ENCODE data around the gene VAMP7. TPM values are rescaled to one million over a fixed set of nuclear protein-coding genes. Genes with fewer than 3 reads are reported as not detected.

VAMP7 gene
- total and polyA plus RNA-seq, 8 donors, result 35.9 to 43.9 (median 40.4) TPM

GRCh38 chrX:155938132-155938531 is 57.0 kb downstream of the VAMP7 start:
- H3K4me3 ChIP-seq, result no peak overlapping the region
- no peak for TF ChIP-seq CTCF (IDR thresholded peaks at IDR 0.05)
- no peak overlapping the region for H3K27ac ChIP-seq
- ATAC-seq (no peak), DNase-seq (no peak)
- peaks cover 0 to 12% of the 10 kb centered on the region in 2 donors for H3K36me3 ChIP-seq
- H3K27me3 ChIP-seq, result no peaks in the 10 kb centered on the region
- H3K9me3 ChIP-seq, result peaks cover 0 to 5% of the 10 kb centered on the region in 2 donors
- no peaks in the 10 kb centered on the region for H3K4me1 ChIP-seq
- intact Hi-C loops (cut with DNase I), result no loop called here

- ATAC-seq (no peak), DNase-seq (no peak)
- no peaks in the 10 kb centered on the region for H3K9me3 ChIP-seq
- no peaks in the 10 kb centered on the region for H3K27me3 ChIP-seq
- no peaks in the 10 kb centered on the region for H3K36me3 ChIP-seq
- intact Hi-C loops (cut with DNase I), result no loop called here
- no peak overlapping the region for H3K4me3 ChIP-seq
- no peaks in the 10 kb centered on the region for H3K4me1 ChIP-seq
- no peak for TF ChIP-seq CTCF (IDR thresholded peaks at IDR 0.05)
- H3K27ac ChIP-seq, result no peak overlapping the region
These were observed 68.0 kb downstream of the VAMP7 start for GRCh38 chrX:155949098-155949497.

- no peak overlapping the region for H3K4me3 ChIP-seq
- ATAC-seq (no peak), DNase-seq (no peak)
These were observed 70.2 kb downstream of the VAMP7 start for GRCh38 chrX:155951237-155951789.

GRCh38 chrX:155953055-155953454 is 71.9 kb downstream of the VAMP7 start:
- no peak overlapping the region for H3K4me3 ChIP-seq
- no peaks in the 10 kb centered on the region for H3K27me3 ChIP-seq
- intact Hi-C loops (cut with DNase I), result no loop called here
- no peaks in the 10 kb centered on the region for H3K36me3 ChIP-seq
- ATAC-seq (no peak), DNase-seq (no peak)
- no peaks in the 10 kb centered on the region for H3K4me1 ChIP-seq
- no peak overlapping the region for H3K27ac ChIP-seq
- H3K9me3 ChIP-seq, result no peaks in the 10 kb centered on the region
- TF ChIP-seq CTCF (IDR thresholded peaks at IDR 0.05), result no peak

More at GRCh38 chrX:155951237-155951789, 70.2 kb downstream of the VAMP7 start:
- Histone ChIP-seq H3K4me1 (no peaks in the 10 kb centered on the region), H3K27me3 (no peaks in the 10 kb centered on the region), H3K36me3 (no peaks in the 10 kb centered on the region), H3K9me3 (no peaks in the 10 kb centered on the region), H3K27ac (no peak overlapping the region)
- TF ChIP-seq CTCF (IDR thresholded peaks at IDR 0.05), result no peak
- intact Hi-C loops (cut with DNase I), result no loop called here

GRCh38 chrX:155954793-155955192 is 73.6 kb downstream of the VAMP7 start:
- no peaks in the 10 kb centered on the region for H3K27me3 ChIP-seq
- ATAC-seq, result no peak
- intact Hi-C loops (cut with DNase I), result no loop called here
- no peaks in the 10 kb centered on the region for H3K36me3 ChIP-seq
- no peaks in the 10 kb centered on the region for H3K9me3 ChIP-seq
- H3K27ac ChIP-seq, result no peak overlapping the region
- TF ChIP-seq CTCF (IDR thresholded peaks at IDR 0.05), result no peak
- no peak overlapping the region for H3K4me3 ChIP-seq
- no peaks in the 10 kb centered on the region for H3K4me1 ChIP-seq
- DNase-seq, result no peak

All from left lung (tissue), 10 donors.